OCI-LY7 (cell line): Measurements from ENCODE around the gene RAB3B. TPM values are rescaled to one million over a fixed set of nuclear protein-coding genes. Genes with fewer than 3 reads are reported as not detected.

ENCODE experiments used
- BruUV-seq: library from RNA; stranded (reverse); fragments of 400-500 nt; replicated peaks from 2 replicates; lab custom pipeline; 2021; lab: Mats Ljungman, UMichigan
- CTCF ChIA-PET: fragments of 300-600 bp; sonication (Branson Sonifier 250); formaldehyde crosslinking; loops from one replicate; lab custom pipeline; 2022; ENCODE audit warnings: antibody characterized with exemption; ENCODE audit not compliant: unreplicated experiment; lab: Charles Lee
- POLR2A ChIA-PET: fragments of 300-600 bp; sonication (Branson Sonifier 250); formaldehyde crosslinking; loops from one replicate; lab custom pipeline; 2022; ENCODE audit warnings: antibody characterized with exemption; lab: Charles Lee
- DNase-seq: peaks from one replicate; pipeline ENCODE4 v3.0.0-alpha.2; 2015; ENCODE audit warnings: low spot score
- H2AFZ ChIP-seq: fragments of 200-600 bp; sonication (generic), shearing (Covaris generic); 2 replicates; pipeline ENCODE4 v1.6.1; 2014; ENCODE audit warnings: mild to moderate bottlenecking, antibody characterized with exemption, low read length, moderate library complexity
- H3K27ac ChIP-seq: fragments of 200-600 bp; sonication (generic); 2 replicates; pipeline ENCODE4 v1.5.1; 2014; ENCODE audit warnings: mixed run types, low read depth, mild to moderate bottlenecking, moderate library complexity, low read length, inconsistent platforms; ENCODE audit not compliant: poor library complexity, severe bottlenecking
- H3K36me3 ChIP-seq: fragments of 200-600 bp; sonication (generic); 2 replicates; pipeline ENCODE4 v1.6.1; 2014; ENCODE audit warnings: mild to moderate bottlenecking, antibody characterized with exemption, low read length, moderate library complexity, mixed read lengths; ENCODE audit not compliant: insufficient read depth
- H3K4me1 ChIP-seq: fragments of 200-600 bp; sonication (generic); 2 replicates; pipeline ENCODE4 v1.5.1; 2014; ENCODE audit warnings: mild to moderate bottlenecking, low read length; ENCODE audit not compliant: insufficient read depth, poor library complexity, severe bottlenecking
- H3K4me2 ChIP-seq: fragments of 200-600 bp; sonication (generic); 2 replicates; pipeline ENCODE4 v1.6.1; 2014; ENCODE audit warnings: mild to moderate bottlenecking, low read length
- H3K4me3 ChIP-seq: fragments of 200-600 bp; sonication (generic); 2 replicates; pipeline ENCODE4 v1.5.1; 2014; ENCODE audit warnings: mild to moderate bottlenecking, low read depth, low read length; ENCODE audit not compliant: poor library complexity, severe bottlenecking
- H3K79me2 ChIP-seq: fragments of 200-600 bp; sonication (generic); 2 replicates; pipeline ENCODE4 v1.6.1; 2016; ENCODE audit warnings: low read depth, mild to moderate bottlenecking, low read length, moderate library complexity, mixed read lengths; ENCODE audit not compliant: insufficient read depth
- H3K9me2 ChIP-seq: fragments of 200-600 bp; sonication (generic); 2 replicates; pipeline ENCODE4 v1.6.1; 2016; ENCODE audit warnings: mild to moderate bottlenecking, low read length, mixed read lengths; ENCODE audit not compliant: insufficient read depth
- H3K9me3 ChIP-seq: fragments of 200-600 bp; sonication (generic); 2 replicates; pipeline ENCODE4 v1.6.1; 2014; ENCODE audit warnings: mild to moderate bottlenecking, mixed run types, low read length, mixed read lengths
- H4K20me1 ChIP-seq: fragments of 200-600 bp; sonication (generic); 2 replicates; pipeline ENCODE4 v1.6.1; 2014; ENCODE audit warnings: mild to moderate bottlenecking, antibody characterized with exemption, low read length, moderate library complexity, mixed read lengths; ENCODE audit not compliant: insufficient read depth
- EZH2phosphoT487 ChIP-seq: fragments of 200-600 bp; sonication (generic); IDR thresholded peaks from 2 replicates; pipeline ENCODE4 v1.6.1; 2018; ENCODE audit warnings: low read depth, borderline replicate concordance, mild to moderate bottlenecking, mixed run types, antibody characterized with exemption, low read length, moderate library complexity, mixed read lengths
- intact Hi-C: fragments of 100-400 bp; cut with micrococcal nuclease; formaldehyde crosslinking; loops from one replicate; pipeline ENCODE4 v1.10.0; 2022; ENCODE audit not compliant: unreplicated experiment
- total RNA-seq, 2 experiments: library from RNA; depleted of rRNA in 1 of 2; stranded (reverse); fragments of >200 nt in 1 of 2; shearing (Covaris generic) in 1 of 2; gene quantifications; 2 replicates each; pipeline ENCODE4 v1.2.3, GENCODE V29; 2014 to 2022
- TF ChIP-seq, protein P1 (sequence below): fragments of 200-600 bp; sonication (generic); conservative IDR thresholded peaks from 2 replicates; pipeline ENCODE4 v1.5.1; 2014; ENCODE audit warnings: mild to moderate bottlenecking, antibody characterized with exemption, low read length, moderate library complexity, mixed read lengths

RAB3B gene
- total RNA-seq, 2 experiments from 2014 or later = 0.03 TPM; not detected in 1

DNA sequence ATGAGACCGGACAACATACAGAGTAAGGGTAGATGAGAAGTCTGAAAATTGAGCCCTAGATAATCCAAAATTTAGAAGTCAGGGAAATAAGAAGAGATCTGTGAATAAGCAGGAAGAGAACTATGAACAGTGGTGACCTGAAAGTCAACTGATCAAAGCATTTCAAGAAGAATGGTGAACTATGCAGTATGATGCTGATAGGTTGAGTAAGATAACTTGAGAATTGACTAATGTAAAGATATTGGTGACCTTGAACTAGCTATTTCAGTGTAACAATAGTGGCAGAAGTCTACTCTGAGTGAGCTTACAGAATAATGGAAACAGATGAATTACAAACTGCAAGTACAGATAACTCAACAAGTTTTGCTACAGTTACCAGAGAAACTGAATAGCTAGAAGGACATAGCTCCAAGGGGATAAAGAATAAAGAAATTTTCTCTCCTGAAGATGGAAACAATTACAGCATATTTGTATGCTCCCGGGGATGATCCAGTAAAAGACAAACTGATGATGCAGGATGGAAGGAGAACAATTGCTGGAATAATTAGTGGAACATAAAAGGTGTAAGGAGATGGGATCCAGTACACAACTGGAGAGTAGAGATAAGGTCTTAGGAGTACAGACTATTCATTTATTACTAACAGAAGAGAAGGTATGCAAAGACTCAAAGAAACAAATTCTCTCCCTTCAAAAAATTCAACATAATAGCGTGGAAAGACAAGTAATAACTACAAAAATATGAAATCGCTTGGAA lies 122.8 kb downstream of the RAB3B start:
- no peak overlapping the region for H2AFZ ChIP-seq
- peaks cover 17% of the 10 kb centered on the region; the same call in 1 of the 2 replicates for H4K20me1 ChIP-seq
- no peaks in the 10 kb centered on the region for H3K9me3 ChIP-seq
- TF ChIP-seq EZH2phosphoT487 = no peak
- TF ChIP-seq, protein P1, sequence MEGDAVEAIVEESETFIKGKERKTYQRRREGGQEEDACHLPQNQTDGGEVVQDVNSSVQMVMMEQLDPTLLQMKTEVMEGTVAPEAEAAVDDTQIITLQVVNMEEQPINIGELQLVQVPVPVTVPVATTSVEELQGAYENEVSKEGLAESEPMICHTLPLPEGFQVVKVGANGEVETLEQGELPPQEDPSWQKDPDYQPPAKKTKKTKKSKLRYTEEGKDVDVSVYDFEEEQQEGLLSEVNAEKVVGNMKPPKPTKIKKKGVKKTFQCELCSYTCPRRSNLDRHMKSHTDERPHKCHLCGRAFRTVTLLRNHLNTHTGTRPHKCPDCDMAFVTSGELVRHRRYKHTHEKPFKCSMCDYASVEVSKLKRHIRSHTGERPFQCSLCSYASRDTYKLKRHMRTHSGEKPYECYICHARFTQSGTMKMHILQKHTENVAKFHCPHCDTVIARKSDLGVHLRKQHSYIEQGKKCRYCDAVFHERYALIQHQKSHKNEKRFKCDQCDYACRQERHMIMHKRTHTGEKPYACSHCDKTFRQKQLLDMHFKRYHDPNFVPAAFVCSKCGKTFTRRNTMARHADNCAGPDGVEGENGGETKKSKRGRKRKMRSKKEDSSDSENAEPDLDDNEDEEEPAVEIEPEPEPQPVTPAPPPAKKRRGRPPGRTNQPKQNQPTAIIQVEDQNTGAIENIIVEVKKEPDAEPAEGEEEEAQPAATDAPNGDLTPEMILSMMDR = no peak
- no peak overlapping the region for H3K4me3 ChIP-seq
- H3K4me1 ChIP-seq = peaks cover 40% of the 10 kb centered on the region
- intact Hi-C loops = no loop called here
- CTCF ChIA-PET = no interaction called here
- H3K9me2 ChIP-seq = no peaks in the 10 kb centered on the region
- POLR2A ChIA-PET = interaction anchor here (0.6 to 1.7 kb wide), 3 partner anchors 9 to 509 kb away, joined by 3 to 4 read pairs (median 4); no protein-coding TSS in a partner anchor
- H3K79me2 ChIP-seq = peaks cover 96% of the 10 kb centered on the region
- no peak for DNase-seq
- no peak overlapping the region for H3K27ac ChIP-seq
- H3K4me2 ChIP-seq = no peak overlapping the region
- H3K36me3 ChIP-seq = peaks cover 23% of the 10 kb centered on the region; the same call in 1 of the 2 replicates
- BruUV-seq = no TSS peak

DNA sequence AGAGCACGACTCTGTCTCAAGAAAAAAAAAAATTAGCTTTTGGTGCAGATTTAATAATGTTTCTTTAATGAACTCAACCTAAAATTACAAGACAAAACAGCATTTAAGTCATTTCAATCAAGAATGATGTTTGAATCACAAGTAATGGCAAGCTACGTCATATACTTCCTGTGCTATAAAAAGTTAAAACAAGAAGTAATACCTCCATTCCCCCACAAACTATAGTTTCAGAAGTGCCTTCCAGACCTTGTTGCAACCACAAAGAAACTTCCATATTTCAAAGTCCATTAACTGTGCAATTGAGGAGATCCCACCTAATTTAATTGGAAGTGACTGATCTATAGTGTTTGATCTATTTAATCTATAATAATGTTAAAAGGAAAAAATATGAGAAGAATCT lies 127.1 kb downstream of the RAB3B start:
- Histone ChIP-seq H2AFZ (no peak overlapping the region), H3K9me2 (no peaks in the 10 kb centered on the region), H3K79me2 (peaks cover 83% of the 10 kb centered on the region), H3K36me3 (peaks cover 37% of the 10 kb centered on the region; the same call in 1 of the 2 replicates), H3K9me3 (no peaks in the 10 kb centered on the region), H3K4me2 (peak overlapping the region; percentile 43), H3K4me3 (peak overlapping the region; percentile 21), H3K27ac (peak overlapping the region; percentile 19), H4K20me1 (peaks cover 23% of the 10 kb centered on the region; the same call in 1 of the 2 replicates), H3K4me1 (peaks cover 34% of the 10 kb centered on the region)
- no TSS peak for BruUV-seq
- POLR2A ChIA-PET = interaction anchor here (0.6 to 1.3 kb wide), 5 partner anchors 13 to 523 kb away, joined by 3 to 5 read pairs (median 5); no protein-coding TSS in a partner anchor
- intact Hi-C loops = no loop called here
- TF ChIP-seq EZH2phosphoT487 = no peak
- TF ChIP-seq, protein P1 = no peak
- CTCF ChIA-PET = no interaction called here
- DNase-seq = peak; percentile 65
